Measurements from ENCODE around the gene CPAMD8. TPM values are rescaled to one million over a fixed set of nuclear protein-coding genes. Genes with fewer than 3 reads are reported as not detected.

The CPAMD8 gene
- total RNA-seq, 2 experiments from 2014 or later, result not detected

- ChIA-PET POLR2A (interaction anchor here (0.9 kb wide), 1 partner anchor 43 kb away, joined by 3 read pairs; no protein-coding TSS in a partner anchor), CTCF (no interaction called here)
- peaks cover 23% of the 10 kb centered on the region for H3K36me3 Mint-ChIP-seq (ENCODE audit: low read depth)
- H3K4me1 Mint-ChIP-seq (ENCODE audit: low read depth), result no peaks in the 10 kb centered on the region
- DNase-seq, result no peak
- H3K27me3 Mint-ChIP-seq, result no peaks in the 10 kb centered on the region
- no peak overlapping the region for H3K27ac Mint-ChIP-seq
- no peaks in the 10 kb centered on the region for H3K9me3 Mint-ChIP-seq
- H3K4me3 Mint-ChIP-seq, result no peak overlapping the region
- intact Hi-C loops (cut with micrococcal nuclease), result no loop called here
- ATAC-seq, result no peak
- no peak for TF ChIP-seq CTCF (IDR thresholded peaks at IDR 0.05)
Measured at GRCh38 chr19:16853066-16853465, 173.5 kb downstream of the CPAMD8 start.

- Mint-ChIP-seq H3K4me1 (ENCODE audit: low read depth) (no peaks in the 10 kb centered on the region), H3K36me3 (ENCODE audit: low read depth) (peaks cover 24% of the 10 kb centered on the region)
- no peak for DNase-seq
Measured at GRCh38 chr19:16851031-16851712, 175.4 kb downstream of the CPAMD8 start.

DNA sequence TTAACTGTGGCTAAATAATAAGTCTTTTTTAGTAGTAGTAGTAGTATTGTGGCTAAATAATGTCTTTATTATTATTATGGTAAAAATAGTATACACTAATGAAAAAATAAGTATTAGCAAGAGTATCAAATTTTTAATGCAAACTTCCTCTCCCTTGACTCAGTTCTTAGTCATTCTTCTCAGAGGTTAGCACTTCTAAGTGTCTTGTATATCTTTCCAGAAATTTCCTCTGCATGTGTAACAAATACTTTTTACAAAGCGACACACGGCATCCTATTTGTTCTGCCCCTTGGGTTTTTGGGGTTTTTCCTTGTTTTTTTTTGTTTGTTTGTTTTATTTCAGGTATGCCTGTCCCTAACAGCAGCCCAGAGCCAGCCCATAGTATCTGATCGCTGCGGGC, 176.5 kb downstream of the CPAMD8 start:
- intact Hi-C loops (cut with micrococcal nuclease), result no loop called here
- POLR2A ChIA-PET, result no interaction called here
- Mint-ChIP-seq H3K4me3 (no peak overlapping the region), H3K27me3 (no peaks in the 10 kb centered on the region), H3K9me3 (no peaks in the 10 kb centered on the region), H3K36me3 (ENCODE audit: low read depth) (peaks cover 26% of the 10 kb centered on the region), H3K4me1 (ENCODE audit: low read depth) (no peaks in the 10 kb centered on the region), H3K27ac (no peak overlapping the region)
- DNase-seq, result no peak
- ATAC-seq, result no peak
- no peak for TF ChIP-seq CTCF (IDR thresholded peaks at IDR 0.05)
- CTCF ChIA-PET, result no interaction called here

More at GRCh38 chr19:16851031-16851712, 175.4 kb downstream of the CPAMD8 start:
- ChIA-PET POLR2A (no interaction called here), CTCF (no interaction called here)
- no peak overlapping the region for H3K27ac Mint-ChIP-seq
- H3K4me3 Mint-ChIP-seq, result no peak overlapping the region
- no peak for ATAC-seq
- intact Hi-C loops (cut with micrococcal nuclease), result no loop called here
- H3K27me3 Mint-ChIP-seq, result no peaks in the 10 kb centered on the region
- TF ChIP-seq CTCF (IDR thresholded peaks at IDR 0.05), result no peak
- no peaks in the 10 kb centered on the region for H3K9me3 Mint-ChIP-seq

DNA sequence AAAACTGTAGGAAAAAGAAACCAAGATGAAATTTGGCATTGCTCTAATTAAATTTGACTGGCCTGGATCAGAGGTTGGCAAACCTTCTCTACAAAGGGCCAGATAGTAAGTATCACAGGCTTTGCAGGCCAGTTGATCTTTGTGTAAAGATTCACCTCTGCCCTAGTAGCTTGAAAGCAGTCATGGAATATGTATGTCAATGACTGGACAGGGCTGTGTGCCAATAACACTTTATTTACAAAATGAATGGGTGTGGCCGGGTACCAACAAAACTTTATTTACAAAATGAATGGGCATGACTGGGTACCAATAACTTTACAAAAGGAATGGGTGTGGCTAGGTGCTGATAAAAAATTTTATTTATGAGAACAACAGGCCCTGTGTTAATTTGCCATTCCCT, 177.4 kb downstream of the CPAMD8 start:
- Mint-ChIP-seq H3K27ac (no peak overlapping the region), H3K4me3 (no peak overlapping the region), H3K36me3 (ENCODE audit: low read depth) (peaks cover 25% of the 10 kb centered on the region), H3K27me3 (no peaks in the 10 kb centered on the region), H3K9me3 (no peaks in the 10 kb centered on the region), H3K4me1 (ENCODE audit: low read depth) (no peaks in the 10 kb centered on the region)
- ChIA-PET CTCF (no interaction called here), POLR2A (no interaction called here)
- TF ChIP-seq CTCF (IDR thresholded peaks at IDR 0.05), result no peak
- DNase-seq (no peak), ATAC-seq (no peak)
- intact Hi-C loops (cut with micrococcal nuclease), result no loop called here

- ChIA-PET CTCF (no interaction called here), POLR2A (no interaction called here)
- H3K27me3 Mint-ChIP-seq, result no peaks in the 10 kb centered on the region
- no peak for ATAC-seq
- intact Hi-C loops (cut with micrococcal nuclease), result no loop called here
- no peak for TF ChIP-seq CTCF (IDR thresholded peaks at IDR 0.05)
- peaks cover 26% of the 10 kb centered on the region for H3K36me3 Mint-ChIP-seq (ENCODE audit: low read depth)
- H3K4me1 Mint-ChIP-seq (ENCODE audit: low read depth), result no peaks in the 10 kb centered on the region
- DNase-seq, result no peak
- H3K4me3 Mint-ChIP-seq, result no peak overlapping the region
- no peaks in the 10 kb centered on the region for H3K9me3 Mint-ChIP-seq
- H3K27ac Mint-ChIP-seq, result no peak overlapping the region
Measured at GRCh38 chr19:16847430-16847829, 179.2 kb downstream of the CPAMD8 start.

Measured in activated CD8-positive, alpha-beta T cell treated with anti-CD3 and anti-CD28 coated beads for 36 hours (primary cell).